ENCODE data around the gene ST7.

ST7 gene

DNA sequence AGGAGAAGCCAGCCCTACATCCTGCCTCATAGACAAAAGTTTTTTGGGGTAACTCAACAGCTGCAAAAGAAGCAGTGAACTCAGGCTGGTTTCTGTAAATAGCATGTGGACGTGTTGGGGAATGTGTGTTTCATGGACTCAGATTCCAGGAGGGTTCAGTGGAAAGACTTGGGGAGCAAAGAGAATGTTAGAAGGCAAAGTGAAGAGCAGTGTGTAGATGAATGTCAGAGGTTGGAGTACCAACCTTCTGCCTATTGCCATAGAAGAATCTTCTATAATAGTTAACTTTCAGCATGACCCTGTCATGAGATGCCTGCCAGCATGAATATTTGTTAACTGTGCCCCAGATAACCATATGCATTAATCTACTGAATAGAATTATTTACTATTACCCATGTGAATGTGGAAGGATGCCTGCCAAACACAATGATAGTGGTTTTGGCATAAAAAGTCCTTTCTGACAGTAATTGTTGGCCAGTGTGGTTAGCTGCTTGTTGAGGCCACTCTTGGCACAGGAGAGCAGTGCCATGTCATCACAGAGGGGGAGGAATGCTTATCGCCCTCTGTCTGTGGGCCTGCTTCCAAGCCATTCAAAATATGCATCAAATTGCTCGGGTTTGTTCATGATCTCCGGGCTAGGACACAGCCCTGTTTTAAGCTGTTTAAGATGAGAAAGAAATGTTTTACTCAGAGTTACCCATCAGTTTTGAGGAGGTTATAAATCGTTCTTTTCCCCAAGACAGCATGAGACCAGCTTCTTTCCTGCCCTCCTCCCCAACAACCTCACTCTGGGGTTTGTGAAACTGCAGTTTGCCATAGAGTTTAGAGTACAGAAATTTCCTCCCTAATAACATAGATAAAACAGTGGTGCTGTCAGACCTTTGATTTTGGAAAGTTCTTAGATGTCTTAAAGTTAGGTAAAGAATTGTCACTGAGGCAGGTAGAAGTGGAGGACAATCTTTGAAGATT, 204.2 kb downstream of the ST7 start:
- DNase-seq (ENCODE audit: low read depth) = peak; percentile 92

DNA sequence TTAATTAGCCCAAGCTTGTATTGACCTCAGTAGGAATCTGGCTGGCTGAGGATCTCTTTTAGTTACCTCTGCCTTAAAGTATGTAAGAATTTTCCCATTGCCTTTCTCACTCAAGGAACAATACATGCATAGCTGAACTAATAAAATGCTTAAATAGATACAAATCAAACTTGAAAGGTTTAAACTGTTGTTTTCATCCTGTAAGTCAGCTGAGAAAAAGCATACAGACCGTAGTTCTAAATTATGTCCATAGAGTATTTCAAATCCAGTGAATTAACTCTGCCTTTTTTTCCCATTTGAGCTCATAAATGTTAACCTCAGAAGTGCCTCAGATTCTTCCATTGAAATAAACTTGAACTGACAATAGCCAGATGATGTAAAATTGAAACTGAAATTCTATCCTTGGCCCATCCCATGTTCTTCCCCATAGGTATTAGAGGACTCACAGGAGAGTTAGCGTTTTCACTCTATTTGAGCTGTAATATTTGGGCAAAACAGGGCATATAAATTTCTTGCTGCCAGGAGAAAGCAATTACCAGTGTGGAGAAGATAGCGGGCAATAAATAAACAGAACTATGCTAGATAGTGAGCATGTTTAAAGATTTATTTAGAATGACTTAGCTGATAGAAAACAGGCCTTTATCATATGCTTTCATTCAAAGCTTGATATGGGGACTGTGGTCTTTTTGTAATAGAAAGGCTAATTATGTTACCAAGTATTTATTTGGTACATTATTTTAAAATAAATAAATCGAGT, 205.8 kb downstream of the ST7 start:
- peak; percentile 77 for DNase-seq (ENCODE audit: low read depth)

DNA sequence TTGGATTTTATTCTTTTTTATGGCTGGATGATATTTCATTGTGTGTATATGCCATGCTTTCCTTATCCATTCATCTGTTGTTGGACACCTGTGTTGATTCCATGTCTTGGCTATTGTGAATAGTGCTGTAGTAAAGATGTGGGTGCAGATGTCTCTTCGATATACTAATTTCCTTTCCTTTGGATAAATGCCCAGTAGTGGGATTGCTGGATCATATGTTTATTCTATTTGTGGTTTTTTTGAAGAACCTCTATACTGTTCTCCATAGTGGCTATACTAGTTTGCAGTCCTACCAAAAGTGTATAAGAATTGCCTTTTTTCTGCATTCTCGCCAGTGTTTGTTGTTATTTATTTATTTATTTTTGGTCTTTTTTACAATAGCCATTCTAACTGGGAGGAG, 209.8 kb downstream of the ST7 start:
- DNase-seq (ENCODE audit: low read depth) = no peak

DNA sequence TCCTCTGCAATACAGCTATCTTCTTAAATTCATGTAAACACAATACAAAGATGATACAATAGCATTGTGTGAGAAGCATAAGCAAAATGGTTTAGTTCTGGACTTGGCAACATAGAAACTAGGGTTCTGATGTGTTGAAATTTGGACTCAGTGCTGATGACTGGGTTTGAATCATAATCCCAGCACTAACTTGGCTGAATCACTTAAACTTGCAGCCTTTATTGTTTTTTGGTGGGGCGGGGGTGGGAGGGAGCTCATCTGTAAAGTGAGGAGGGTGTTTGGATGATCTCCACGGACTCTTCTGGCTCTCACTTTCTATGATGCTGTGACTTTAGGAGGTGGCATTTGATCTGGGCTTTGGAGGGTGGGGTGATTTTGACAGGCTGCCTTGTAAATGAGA, 211.3 kb downstream of the ST7 start:
- DNase-seq (ENCODE audit: low read depth) = peak; percentile 57

DNA sequence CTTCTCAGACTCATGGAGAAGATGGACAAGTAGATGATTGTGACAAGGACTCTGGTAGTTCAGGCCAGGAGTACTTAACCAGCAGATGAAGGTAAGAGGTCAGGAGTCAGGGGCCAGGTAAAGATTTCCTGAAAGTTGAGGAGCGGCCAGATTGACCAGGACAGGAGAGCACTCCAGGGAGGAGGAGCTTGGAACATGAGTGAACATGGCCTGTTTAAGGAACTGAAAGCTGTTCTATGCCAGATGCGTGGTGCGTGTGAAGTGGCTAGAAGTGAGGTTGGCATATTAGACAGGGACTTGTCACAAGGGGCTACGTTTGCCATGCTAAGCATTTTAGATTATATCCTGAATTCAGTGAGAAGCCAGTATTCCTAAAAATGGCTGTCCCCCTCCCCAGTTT, 212.4 kb downstream of the ST7 start:
- DNase-seq (ENCODE audit: low read depth) = no peak

DNA sequence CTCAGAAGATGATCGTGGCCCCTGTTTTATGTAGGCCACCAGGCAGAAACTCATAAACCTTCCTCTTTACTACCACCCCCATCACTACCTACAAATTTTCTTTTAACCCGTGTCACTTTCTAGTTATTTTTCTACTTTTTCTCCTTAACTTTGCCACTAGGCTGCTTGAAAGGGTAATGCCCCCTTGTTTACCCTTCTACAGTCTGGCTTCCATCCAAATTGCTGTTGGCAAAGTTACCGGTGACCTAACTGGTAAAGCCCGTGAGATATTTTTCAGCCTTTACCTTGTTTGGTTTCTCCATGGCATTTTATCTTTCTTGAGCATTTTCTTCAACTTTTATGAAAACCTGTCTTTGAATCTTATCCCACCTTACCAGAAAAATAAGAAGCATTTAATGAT, 216.6 kb downstream of the ST7 start:
- no peak for DNase-seq (ENCODE audit: low read depth)

DNA sequence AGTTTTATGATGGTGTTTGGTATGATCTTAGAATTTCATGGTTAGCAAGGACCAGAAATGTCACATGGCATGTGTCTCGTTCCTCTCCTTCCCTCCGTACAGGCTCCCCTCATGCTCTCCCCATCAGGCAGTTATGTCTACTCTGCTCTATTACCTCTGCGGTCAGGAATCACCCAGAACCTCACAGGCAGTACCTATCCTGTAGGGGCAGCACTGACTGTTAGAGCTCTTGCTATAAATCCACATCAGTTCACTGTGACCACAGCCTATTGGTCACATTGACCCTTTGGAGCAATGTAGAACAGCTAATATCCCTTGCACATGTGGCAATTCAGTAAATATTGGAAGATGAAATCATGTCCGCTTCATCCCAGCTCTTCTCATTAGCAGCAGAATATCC, 217.8 kb downstream of the ST7 start:
- DNase-seq (ENCODE audit: low read depth) = no peak

DNA sequence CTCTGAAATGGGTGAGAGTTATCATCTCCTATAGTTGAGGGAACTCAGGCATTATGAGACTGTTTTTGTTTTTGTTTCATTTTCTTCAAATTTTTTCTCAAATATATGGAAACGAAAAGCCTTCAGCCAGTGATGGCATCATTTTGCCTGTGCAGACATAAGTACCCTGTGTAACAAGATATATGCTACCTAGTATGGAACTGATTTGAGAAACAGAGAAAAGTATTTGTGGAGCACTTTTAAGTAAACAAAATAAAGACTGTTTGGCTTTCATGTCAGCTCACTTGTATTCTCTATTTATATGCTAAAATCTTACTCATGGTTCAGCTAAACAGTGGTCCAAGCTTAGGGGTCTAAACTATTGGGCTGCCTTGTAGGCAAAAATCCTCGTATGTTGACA, 219.0 kb downstream of the ST7 start:
- DNase-seq (ENCODE audit: low read depth) = no peak

DNA sequence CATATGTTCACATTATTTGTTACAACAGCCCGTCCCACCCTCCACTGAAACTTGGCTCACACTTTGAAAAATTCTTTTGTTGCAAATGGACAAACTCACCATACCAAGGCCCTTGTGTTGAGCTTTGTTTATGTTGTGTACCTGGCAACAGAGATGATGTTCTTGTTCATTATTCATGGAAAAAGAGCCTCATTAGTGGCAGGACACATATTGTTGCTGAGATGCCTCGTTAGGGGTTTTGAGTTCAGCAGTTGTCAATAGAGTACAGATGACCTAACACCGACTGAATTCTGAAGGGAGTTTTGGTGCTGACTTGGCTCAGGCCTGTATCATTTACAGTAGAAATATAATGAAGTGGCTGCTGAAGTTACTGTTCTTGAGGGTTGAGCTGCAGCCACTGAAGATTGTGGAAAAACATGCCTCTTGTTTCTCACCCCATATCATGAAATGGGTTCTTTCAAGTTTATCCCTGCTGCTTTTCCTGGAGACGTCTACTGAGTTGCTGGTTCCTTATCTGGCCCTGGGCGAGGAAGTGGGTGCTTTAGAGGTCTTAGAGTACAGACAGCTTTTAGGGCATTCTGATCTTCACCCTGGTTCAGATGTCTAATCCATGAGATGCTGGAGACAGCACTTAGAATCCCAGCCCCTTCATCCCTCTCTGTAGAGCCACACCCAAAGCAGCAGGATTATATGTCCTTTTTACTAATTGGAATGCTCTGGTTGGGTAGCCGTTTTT, 219.9 kb downstream of the ST7 start:
- DNase-seq (ENCODE audit: low read depth) = peak; percentile 45

DNA sequence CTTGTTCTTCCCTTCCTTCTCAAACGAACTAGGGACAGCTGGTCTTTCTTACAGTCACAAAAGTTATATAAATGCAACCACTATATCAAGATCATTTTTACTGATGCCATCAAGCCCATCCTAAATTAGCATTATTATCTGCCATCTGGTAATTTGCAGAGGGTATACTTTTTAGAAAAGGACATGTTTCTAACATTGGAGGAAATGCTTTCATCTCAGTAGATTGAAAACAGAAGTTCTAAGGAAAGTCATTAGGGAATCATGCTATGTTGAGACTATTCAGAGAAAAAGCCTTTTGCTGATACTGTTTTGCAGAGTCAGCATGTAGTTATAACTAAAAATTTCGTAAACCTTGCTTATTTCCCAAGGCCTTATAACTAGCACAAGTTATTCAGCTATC, 222.9 kb downstream of the ST7 start:
- DNase-seq (ENCODE audit: low read depth) = no peak

DNA sequence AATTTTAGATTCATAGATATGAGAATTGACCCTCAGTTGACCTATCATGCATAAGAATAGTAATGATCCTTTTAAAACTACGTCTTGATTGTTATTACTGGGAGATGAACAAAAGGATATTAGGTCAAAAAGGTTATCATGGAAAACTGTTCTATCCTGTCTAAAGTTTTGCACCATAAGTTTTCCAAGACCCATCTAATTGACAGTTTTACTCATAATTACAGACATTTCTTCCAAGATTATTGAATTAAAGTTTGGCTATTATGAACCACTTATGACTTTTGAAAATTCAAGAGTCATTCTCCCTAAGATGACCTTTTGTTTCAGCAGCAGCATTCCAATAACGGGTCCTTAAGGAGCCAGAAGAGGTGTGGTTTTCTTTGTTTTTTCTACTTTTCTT, 225.3 kb downstream of the ST7 start:
- no peak for DNase-seq (ENCODE audit: low read depth)

DNA sequence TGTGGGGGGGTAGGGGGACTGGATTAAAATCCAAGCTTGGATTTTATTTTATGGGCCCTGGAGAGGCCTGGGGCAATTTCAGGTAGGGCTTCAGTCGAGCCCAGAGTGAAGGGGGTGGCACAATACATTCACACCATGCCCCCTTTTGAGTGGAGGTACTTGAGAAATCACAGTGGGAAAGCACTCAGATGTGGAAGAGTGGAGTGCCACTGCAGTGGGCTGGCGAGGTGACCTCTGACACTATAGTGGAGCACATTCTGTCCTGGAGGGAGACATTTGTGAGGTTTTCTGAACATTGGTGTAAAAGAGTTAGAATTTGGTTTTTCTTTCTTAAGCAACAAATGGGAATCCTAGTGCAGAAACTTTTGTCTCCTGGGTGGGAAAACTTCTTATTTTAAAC, 226.4 kb downstream of the ST7 start:
- no peak for DNase-seq (ENCODE audit: low read depth)

DNA sequence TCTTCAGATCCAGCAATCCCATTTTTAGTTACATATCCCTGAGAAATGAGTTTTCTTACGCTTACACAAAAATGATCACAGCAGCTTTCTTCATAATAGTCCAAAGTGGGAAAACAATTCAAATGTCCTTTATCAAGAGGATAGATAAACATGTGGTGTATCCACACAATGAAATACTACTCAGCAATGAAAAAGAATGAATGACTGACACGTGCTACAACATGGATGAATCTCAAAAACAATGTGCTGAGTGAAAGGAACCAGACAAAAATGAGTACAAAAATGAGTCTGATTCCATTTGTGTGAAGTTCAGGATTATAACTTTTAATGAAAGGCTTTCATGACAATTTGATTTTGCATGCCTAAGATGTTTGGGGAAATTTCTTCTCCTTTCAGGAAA, 230.4 kb downstream of the ST7 start:
- no peak for DNase-seq (ENCODE audit: low read depth)

DNA sequence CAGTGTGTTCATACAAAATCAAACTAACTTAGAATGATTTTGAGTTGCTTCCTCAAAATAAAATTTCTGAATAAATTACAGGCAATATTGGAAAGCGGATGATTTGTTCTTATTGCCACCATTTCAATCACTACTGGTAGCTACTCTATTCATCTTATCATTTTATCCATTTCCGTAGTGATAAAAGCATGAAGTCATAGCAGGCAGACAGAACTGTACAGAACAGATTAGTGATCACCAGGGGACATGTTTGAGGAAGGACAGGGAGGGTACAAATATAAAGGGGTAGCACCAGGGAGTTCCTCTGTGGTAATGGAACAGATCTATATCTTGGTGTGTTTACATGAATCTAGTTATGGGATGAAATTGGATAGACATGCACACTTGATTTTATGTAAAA, 231.1 kb downstream of the ST7 start:
- DNase-seq (ENCODE audit: low read depth) = no peak

DNA sequence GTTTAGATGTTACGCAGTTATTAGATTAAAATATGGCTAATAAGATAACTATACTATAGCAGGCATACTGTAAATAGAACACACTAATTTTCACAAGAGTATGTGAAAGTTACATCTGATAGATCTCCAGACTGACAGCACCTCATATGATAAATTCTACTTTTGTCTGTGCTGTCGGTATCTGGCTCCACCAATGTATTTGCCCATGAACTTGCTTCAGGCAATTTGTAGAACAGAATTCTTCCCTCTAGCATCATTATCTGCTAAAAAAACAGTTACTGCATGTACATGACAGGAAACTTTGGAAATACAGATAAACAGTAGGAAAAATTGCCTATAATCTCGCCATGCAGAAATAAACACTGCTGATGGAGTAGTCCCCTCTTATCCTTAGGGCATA, 231.8 kb downstream of the ST7 start:
- no peak for DNase-seq (ENCODE audit: low read depth)

DNA sequence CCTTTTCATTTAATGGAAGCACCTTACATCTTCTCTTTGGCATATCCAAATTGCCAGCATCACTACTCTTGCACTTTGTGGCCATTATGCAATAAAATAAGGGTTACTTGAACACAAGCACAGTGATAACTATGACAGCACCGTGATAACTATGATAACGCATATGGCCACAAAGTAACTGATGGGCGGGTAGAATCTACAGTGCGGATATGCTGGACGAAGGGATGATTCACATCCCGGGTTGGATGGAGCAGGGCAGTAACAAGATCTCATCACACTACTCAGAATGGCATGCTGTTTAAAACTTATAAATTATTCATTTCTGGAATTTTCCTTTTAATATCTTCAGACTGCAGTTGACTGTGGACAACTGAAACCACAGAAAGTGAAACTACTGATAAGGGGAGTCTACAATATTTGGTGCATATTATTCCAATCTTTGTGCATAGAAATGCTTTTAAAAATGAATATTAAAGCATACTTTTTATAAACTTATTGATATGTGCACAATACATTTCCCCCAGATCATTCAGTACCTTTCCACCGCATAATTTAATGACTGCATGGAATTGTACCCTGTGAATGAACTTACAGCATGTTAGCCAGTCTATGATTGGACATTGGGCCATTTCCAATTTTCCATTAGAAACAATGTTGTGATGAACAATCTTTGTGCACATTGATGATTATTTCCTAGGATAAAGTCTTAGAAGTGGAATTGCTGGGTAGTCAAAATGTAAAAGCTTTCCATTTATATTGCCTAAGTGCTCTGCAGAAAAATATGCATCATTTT, 233.1 kb downstream of the ST7 start:
- no peak for DNase-seq (ENCODE audit: low read depth)

DNA sequence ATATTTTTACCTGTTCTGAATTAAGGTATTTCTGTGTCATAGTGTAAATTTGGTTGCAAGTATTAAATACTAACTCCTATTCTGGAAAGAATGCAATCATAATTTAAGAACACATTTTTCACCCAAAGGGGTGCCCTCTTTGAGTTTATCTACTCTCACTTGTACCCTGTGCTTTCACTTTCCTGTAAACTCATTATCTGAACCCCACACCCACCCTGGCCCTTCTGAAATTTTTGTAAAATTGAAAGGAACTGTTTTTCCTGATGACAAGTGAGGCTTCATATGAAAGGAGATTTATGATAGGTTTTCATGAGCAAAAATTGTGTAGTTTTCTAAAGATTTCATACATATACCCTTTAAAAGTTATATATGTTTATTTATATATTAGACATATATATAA, 235.1 kb downstream of the ST7 start:
- DNase-seq (ENCODE audit: low read depth) = no peak

DNA sequence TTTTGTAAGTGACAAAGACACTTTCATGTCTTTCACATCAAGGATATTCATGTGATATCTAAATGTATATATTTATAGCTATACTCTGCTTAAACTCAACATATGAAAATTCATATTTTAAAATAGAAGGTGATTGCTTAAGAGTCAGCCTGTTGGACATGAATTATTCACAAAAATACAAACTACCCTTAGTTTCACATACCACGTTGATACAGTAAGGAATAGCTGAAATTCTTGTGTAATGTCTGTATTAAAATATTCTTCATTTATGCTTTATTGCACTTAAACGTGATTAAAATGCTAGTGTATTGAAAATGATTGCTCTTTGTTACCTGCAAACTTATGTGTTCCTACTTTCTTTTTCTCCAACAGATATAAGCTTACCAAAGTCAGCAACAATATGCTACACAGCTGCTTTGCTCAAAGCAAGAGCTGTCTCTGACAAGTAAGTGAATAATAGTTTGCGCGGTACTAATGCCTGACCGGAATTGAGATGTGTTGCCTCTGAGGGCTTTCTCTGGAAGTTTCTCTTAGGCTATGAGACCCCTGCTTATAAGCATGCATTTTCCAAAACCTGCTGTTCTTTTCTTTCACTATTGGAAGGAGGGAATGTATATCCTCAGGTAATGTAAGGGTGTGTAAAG, 235.8 kb downstream of the ST7 start:
- no peak for DNase-seq (ENCODE audit: low read depth)

DNA sequence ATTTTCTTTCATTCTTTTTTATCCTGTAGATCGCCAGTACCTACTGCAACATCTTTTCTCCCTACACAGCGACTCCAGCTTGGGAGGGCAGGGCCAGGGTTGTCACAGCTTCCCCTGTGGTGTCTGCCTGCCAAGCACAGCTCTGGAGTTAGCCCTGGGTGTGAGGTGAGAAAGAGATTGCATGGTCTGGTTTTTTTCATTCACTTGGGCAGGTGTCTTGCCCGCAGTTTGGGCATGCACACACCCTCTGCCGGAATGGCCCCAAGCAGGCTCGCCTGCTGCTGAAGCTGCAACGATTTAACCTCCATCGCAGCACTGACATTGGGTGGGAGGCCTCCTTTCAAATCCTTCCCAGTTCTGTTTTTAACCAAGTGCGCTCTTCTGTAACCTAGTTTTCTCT, 236.8 kb downstream of the ST7 start:
- DNase-seq (ENCODE audit: low read depth) = no peak

DNA sequence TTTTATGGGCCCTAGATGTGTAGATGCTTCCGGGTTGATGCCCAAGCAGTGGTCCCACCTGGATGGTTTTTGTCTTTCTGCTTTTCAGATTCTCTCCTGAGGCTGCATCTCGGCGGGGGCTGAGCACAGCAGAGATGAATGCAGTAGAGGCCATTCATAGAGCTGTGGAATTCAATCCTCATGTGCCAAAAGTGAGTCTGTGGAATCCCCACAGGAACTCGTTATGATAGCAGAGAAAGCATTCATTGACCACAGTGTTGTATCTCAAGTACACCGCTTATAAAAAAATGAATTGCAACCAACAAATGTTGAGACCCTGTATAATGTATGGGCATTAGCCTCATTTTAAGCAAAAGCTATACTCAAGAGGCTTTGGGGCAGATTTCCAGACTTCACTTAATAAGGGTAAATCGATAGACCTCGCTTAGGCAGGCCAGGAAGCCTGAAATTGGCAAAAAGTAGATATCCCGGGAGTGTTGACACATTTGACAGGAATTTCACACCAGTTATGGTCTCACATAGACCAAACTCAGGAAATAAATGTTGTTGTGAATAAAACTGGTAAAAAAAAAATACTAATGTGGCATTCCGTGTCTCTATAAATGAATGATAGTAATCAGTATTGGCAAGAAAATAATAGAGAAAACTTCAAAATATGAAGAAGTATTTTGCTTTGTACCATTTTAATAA, 237.6 kb downstream of the ST7 start:
- DNase-seq (ENCODE audit: low read depth) = no peak

DNA sequence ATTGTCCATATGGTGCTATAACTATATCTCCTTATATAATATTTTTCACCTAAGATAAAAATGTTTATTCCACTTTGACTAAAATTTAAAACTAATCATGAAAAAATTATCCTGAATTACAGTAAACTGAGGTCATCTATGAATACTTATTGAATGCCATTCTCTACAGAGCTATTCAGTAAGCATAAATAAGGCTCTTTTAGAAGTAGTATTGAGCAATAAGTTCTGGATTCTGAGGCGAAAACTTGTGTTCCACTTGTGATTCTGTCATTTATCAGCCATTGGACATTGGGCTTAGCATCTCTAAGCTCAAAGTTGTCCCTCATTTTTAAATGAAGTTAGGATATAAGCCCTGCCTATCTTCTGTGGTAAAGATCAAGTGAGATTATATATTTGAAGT, 238.8 kb downstream of the ST7 start:
- no peak for DNase-seq (ENCODE audit: low read depth)
